ENCODE results near the gene TMEM88. TPM values are rescaled to one million over a fixed set of nuclear protein-coding genes. Genes with fewer than 3 reads are reported as not detected.

The TMEM88 gene
- total RNA-seq, 2 donors from 2014 or later, result 6.0 to 16.2 TPM

DNA sequence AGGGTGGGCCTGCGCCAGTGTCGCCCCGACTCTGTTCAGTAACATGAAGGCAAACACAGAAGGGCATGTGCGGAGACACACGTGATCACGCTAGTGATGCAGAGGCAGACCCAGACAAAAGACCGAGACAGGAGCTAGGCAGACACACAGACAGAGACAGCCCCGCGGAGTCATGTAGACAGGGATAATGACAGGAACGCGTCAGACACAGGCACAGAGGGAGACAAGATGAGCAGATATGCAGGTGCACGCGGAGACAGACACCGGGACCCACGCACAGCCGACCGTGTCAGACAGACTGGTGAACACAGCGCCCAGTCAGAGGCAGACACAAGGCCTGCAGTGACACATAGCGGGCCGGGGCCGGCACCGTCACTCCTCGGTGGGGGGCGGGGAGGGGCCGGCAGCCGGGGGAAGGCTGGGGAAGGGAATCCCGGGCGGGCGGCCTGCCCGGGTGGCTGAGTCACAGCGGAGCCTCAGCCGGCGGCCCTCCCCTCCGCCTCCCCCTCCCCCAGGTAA is 13.4 kb upstream of the TMEM88 start:
- H3K27ac ChIP-seq, result peak overlapping the region; percentile 95 to 100 (median 98)
- WGBS, 2 donors, result 2 to 4% methylated on average over 22 to 34 of the region's 34 CpGs
- peak overlapping the region; percentile 46 to 88 for H3K4me3 ChIP-seq
- H3K9me3 ChIP-seq, result no peaks in the 10 kb centered on the region
- peaks cover 62% of the 10 kb centered on the region for H3K4me1 ChIP-seq
- TF ChIP-seq, protein P1, sequence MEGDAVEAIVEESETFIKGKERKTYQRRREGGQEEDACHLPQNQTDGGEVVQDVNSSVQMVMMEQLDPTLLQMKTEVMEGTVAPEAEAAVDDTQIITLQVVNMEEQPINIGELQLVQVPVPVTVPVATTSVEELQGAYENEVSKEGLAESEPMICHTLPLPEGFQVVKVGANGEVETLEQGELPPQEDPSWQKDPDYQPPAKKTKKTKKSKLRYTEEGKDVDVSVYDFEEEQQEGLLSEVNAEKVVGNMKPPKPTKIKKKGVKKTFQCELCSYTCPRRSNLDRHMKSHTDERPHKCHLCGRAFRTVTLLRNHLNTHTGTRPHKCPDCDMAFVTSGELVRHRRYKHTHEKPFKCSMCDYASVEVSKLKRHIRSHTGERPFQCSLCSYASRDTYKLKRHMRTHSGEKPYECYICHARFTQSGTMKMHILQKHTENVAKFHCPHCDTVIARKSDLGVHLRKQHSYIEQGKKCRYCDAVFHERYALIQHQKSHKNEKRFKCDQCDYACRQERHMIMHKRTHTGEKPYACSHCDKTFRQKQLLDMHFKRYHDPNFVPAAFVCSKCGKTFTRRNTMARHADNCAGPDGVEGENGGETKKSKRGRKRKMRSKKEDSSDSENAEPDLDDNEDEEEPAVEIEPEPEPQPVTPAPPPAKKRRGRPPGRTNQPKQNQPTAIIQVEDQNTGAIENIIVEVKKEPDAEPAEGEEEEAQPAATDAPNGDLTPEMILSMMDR (IDR thresholded peaks at IDR 0.05), result peak in 3 of 7 experiments; percentile 1 to 27 (median 23)
- TF ChIP-seq POLR2A (IDR thresholded peaks at IDR 0.05), result peak; percentile 17 to 79 (median 72)
- ATAC-seq (peak; percentile 48), DNase-seq (peak; percentile 90 to 93 (median 92))
- H3K36me3 ChIP-seq (replicated peaks in 1 of 2; ENCODE audit: insufficient read depth in 1 of 2, low read depth in 2 of 2), result peaks cover 0 to 5% of the 10 kb centered on the region in 2 donors
- H3K27me3 ChIP-seq, result no peaks in the 10 kb centered on the region
- intact Hi-C loops (cut with DNase I), result no loop called here

DNA sequence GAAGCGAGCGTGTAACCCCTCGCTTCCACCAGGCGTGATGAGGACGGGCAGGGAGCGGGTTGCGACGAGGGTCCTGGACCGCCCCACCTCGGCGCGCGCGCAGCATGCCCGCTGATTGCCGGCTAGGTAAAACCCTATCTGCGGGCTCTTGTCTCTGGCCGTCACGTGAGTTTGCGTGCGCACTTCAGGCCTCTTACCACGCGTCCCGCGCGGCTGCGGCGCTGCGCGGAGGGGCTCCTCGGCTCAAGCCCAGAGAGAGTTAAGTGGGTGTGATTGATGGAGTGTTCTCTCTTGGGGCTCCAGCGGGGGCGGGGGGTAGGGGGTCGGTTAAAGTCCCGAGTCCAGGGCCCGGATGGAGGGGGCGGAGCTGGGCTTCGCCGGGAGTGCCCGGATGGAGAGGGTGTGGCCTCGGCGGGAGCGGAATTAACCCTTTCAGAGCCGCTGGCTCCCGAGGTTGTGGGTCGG is 12.9 kb upstream of the TMEM88 start:
- ATAC-seq (peak; percentile 64), DNase-seq (peak; percentile 90 to 92 (median 90))
- Histone ChIP-seq H3K9me3 (no peaks in the 10 kb centered on the region), H3K36me3 (replicated peaks in 1 of 2; ENCODE audit: insufficient read depth in 1 of 2, low read depth in 2 of 2) (peaks cover 0 to 8% of the 10 kb centered on the region in 2 donors), H3K4me1 (peaks cover 60% of the 10 kb centered on the region), H3K27ac (peak overlapping the region; percentile 95 to 100 (median 98)), H3K4me3 (peak overlapping the region; percentile 46 to 88), H3K27me3 (no peaks in the 10 kb centered on the region)
- intact Hi-C loops (cut with DNase I), result no loop called here
- TF ChIP-seq, protein P1 (IDR thresholded peaks at IDR 0.05), result peak in 3 of 7 experiments; percentile 10 to 17 (median 16)
- TF ChIP-seq POLR2A (IDR thresholded peaks at IDR 0.05), result no peak
- 0 to 1% methylated on average over 1 to 45 of the region's 46 CpGs for WGBS, 2 donors

DNA sequence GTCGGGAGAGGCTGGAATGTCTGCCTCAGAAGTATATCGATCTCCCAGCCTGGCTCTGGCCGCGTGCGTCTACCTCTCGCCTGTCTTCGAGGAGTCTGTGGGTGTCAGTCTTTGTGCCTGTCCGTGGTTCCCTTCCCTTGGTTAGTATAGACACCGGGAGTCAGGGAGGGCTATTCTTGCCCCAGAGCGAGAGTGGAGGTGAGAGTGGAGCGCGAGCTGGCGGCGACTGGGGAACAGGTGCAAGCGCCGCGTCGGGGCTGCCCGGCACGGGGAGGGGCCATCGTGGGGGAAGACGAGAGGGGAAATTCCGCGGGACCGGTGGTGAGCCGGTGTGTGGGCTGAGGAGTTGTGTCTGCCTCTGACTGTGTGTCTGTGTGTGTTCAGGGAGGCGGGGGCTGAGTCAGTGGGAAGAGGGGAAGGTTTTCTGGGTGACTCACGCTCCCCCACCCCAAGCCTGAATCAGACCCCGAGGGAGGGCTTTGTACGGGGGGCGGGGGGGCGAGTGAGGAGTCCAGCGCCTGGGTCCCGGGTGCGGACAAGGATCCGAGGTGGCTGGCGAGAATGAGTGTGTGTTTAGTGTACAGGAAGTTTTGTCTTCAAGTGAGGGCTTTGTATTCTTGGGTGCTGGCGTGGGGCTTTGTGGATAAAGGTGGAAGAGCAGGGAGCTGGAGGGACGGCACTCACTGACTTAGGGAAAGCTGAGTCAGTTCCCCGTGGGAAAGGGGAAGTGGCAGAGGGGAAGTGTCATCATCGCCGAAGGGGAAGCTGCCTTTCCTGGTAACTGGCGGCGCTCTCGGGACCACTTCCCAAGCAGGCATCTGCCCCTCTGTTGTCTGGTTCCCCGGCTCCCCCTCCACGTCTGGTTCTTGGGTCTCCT is 12.2 kb upstream of the TMEM88 start:
- Histone ChIP-seq H3K36me3 (replicated peaks in 1 of 2; ENCODE audit: insufficient read depth in 1 of 2, low read depth in 2 of 2) (peaks cover 0 to 13% of the 10 kb centered on the region in 2 donors), H3K4me3 (peak overlapping the region; percentile 46 to 88), H3K27ac (peak overlapping the region; percentile 95 to 100 (median 98)), H3K9me3 (no peaks in the 10 kb centered on the region), H3K27me3 (no peaks in the 10 kb centered on the region), H3K4me1 (peaks cover 54% of the 10 kb centered on the region)
- DNase-seq, result peak; percentile 70 to 87 (median 75)
- ATAC-seq, result peak; percentile 9
- TF ChIP-seq, protein P1 (IDR thresholded peaks at IDR 0.05), result no peak
- peak in 2 of 3 donors; percentile 70 to 73 for TF ChIP-seq POLR2A (IDR thresholded peaks at IDR 0.05)
- 0% methylated on average over 30 to 47 of the region's 47 CpGs for WGBS, 2 donors
- intact Hi-C loops (cut with DNase I), result no loop called here

DNA sequence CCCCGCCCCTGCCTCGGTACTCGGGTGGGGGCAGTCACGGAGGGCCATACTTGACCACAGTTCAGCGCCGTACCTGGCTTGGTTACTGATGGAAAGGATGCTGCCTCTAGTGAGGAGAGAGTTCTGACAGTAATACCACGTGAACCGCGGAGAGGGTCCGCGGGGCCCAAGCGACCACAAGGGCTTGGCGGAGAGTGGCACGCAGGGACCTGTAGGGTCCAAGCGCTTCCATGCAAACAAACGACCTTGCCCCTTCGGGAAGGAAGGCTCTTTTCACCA is 11.7 kb upstream of the TMEM88 start:
- H3K4me3 ChIP-seq, result peak overlapping the region; percentile 38 to 88
- H3K4me1 ChIP-seq, result peaks cover 51% of the 10 kb centered on the region
- intact Hi-C loops (cut with DNase I), result no loop called here
- H3K27ac ChIP-seq, result peak overlapping the region; percentile 95 to 100 (median 98)
- no peaks in the 10 kb centered on the region for H3K9me3 ChIP-seq
- peaks cover 0 to 13% of the 10 kb centered on the region in 2 donors for H3K36me3 ChIP-seq (replicated peaks in 1 of 2; ENCODE audit: insufficient read depth in 1 of 2, low read depth in 2 of 2)
- 0% methylated on average over 4 to 17 of the region's 17 CpGs for WGBS, 2 donors
- no peaks in the 10 kb centered on the region for H3K27me3 ChIP-seq
- ATAC-seq, result no peak
- no peak for DNase-seq
- TF ChIP-seq POLR2A (IDR thresholded peaks at IDR 0.05), result no peak
- TF ChIP-seq, protein P1 (IDR thresholded peaks at IDR 0.05), result no peak
